SK-N-MC (cell line): ENCODE measurements around the gene NEXN.

Source experiments
- DNase-seq: peaks from one replicate; pipeline ENCODE4 v3.0.0-alpha.2; 2011; ENCODE audit warnings: low read depth, low spot score
- H3K27ac ChIP-seq: fragments of 200-600 bp; sonication (generic); 2 replicates; pipeline ENCODE4 v1.5.1; 2016; ENCODE audit warnings: mixed run types
- H3K36me3 ChIP-seq: fragments of 200-600 bp; sonication (generic); 2 replicates; pipeline ENCODE4 v1.6.1; 2017; ENCODE audit warnings: antibody characterized with exemption, low read length, mixed read lengths; ENCODE audit not compliant: insufficient read depth
- H3K4me3 ChIP-seq: fragments of 200-600 bp; sonication (generic); 2 replicates; pipeline ENCODE4 v1.5.1; 2016
- H3K9ac ChIP-seq: fragments of 200-600 bp; sonication (generic); 2 replicates; pipeline ENCODE4 v1.8.0; 2017; ENCODE audit warnings: mixed run types, mixed read lengths; ENCODE audit not compliant: insufficient read length
- H3K9me3 ChIP-seq: fragments of 200-600 bp; sonication (generic); 2 replicates; pipeline ENCODE4 v1.6.1; 2017; ENCODE audit warnings: low read depth, mild to moderate bottlenecking, antibody characterized with exemption, low read length, moderate library complexity, mixed read lengths
- EZH2 ChIP-seq: fragments of 200-600 bp; sonication (generic); IDR thresholded peaks from one replicate; pipeline ENCODE4 v1.6.1; 2017; ENCODE audit warnings: antibody characterized with exemption
- FOXP2 ChIP-seq: optimal IDR thresholded peaks from 2 replicates; pipeline ENCODE3; 2011; ENCODE audit warnings: mild to moderate bottlenecking, moderate library complexity; ENCODE audit not compliant: insufficient read depth; ENCODE audit errors: extremely low read length, control extremely low read depth
- POLR2AphosphoS5 ChIP-seq: IDR thresholded peaks from 2 replicates; pipeline ENCODE4 v1.6.1; 2012; ENCODE audit warnings: mild to moderate bottlenecking, low read depth, low read length, borderline replicate concordance

The NEXN gene

DNA sequence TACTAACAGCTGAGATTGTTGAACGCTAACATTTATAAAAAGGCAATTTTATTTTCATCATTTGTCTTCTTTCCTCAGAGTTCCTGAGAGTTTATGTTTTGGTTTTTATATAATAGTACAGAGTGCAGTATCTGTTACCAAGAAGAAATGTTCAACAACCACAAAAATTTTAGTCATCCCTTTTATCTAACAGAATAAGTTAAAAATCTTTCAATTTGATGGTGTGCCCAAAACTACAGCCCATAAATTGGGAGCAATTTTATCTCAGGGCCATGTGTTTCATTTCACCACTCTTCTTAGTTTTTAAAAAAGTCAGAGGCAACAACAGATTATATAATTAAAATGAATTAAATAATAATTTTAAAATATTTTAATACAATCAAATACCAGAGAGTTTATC is 37.1 kb downstream of the NEXN start:
- Histone ChIP-seq H3K27ac (peak overlapping the region; percentile 68), H3K9ac (peak overlapping the region; percentile 47), H3K9me3 (no peaks in the 10 kb centered on the region), H3K36me3 (no peaks in the 10 kb centered on the region), H3K4me3 (no peak overlapping the region)
- TF ChIP-seq FOXP2 (no peak), POLR2AphosphoS5 (no peak), EZH2 (no peak)
- no peak for DNase-seq

- H3K27ac ChIP-seq = no peak overlapping the region
- TF ChIP-seq EZH2 (no peak), POLR2AphosphoS5 (no peak), FOXP2 (no peak)
- no peaks in the 10 kb centered on the region for H3K9me3 ChIP-seq
- no peak overlapping the region for H3K4me3 ChIP-seq
- DNase-seq = no peak
- H3K36me3 ChIP-seq = no peaks in the 10 kb centered on the region
- H3K9ac ChIP-seq = no peak overlapping the region
Measured at GRCh38 chr1:77925956-77926355, 37.5 kb downstream of the NEXN start.

- Histone ChIP-seq H3K9ac (no peak overlapping the region), H3K4me3 (no peak overlapping the region), H3K36me3 (no peaks in the 10 kb centered on the region), H3K9me3 (no peaks in the 10 kb centered on the region), H3K27ac (no peak overlapping the region)
- TF ChIP-seq EZH2 = no peak
- no peak for TF ChIP-seq POLR2AphosphoS5
- TF ChIP-seq FOXP2 = no peak
- no peak for DNase-seq
Measured at GRCh38 chr1:77926561-77927357, 38.3 kb downstream of the NEXN start.

DNA sequence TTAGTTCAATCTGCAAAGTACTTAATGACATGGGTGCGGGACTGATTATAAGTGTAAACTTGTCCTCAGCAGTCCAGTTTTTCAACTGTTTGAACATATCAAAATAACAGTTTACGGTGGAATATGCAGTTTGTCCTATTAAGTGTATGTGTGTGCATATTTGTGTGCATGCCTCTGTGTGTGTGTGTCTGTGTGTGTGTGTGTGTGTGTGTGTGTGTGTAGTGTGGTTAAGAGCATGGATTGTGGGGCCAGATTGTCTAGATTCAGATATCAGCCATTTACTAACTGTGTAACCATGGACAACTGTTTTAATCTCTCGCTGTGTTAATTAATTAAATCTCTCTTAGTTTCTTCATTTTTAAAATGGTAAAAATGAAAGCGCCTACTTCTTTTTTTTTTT is 39.0 kb downstream of the NEXN start:
- TF ChIP-seq POLR2AphosphoS5 (no peak), EZH2 (no peak), FOXP2 (no peak)
- H3K36me3 ChIP-seq = no peaks in the 10 kb centered on the region
- H3K9me3 ChIP-seq = no peaks in the 10 kb centered on the region
- no peak overlapping the region for H3K27ac ChIP-seq
- no peak overlapping the region for H3K9ac ChIP-seq
- no peak overlapping the region for H3K4me3 ChIP-seq
- DNase-seq = no peak

- H3K36me3 ChIP-seq = no peaks in the 10 kb centered on the region
- no peak overlapping the region for H3K27ac ChIP-seq
- no peak overlapping the region for H3K4me3 ChIP-seq
- no peaks in the 10 kb centered on the region for H3K9me3 ChIP-seq
- no peak overlapping the region for H3K9ac ChIP-seq
- TF ChIP-seq FOXP2 (no peak), POLR2AphosphoS5 (no peak), EZH2 (no peak)
- DNase-seq = no peak
Measured at GRCh38 chr1:77929806-77930205, 41.4 kb downstream of the NEXN start.

GRCh38 chr1:77938651-77939050 is 50.2 kb downstream of the NEXN start:
- no peaks in the 10 kb centered on the region for H3K9me3 ChIP-seq
- peaks cover 31% of the 10 kb centered on the region for H3K36me3 ChIP-seq
- H3K9ac ChIP-seq = no peak overlapping the region
- H3K27ac ChIP-seq = no peak overlapping the region
- TF ChIP-seq POLR2AphosphoS5 = no peak
- no peak for TF ChIP-seq EZH2
- no peak for TF ChIP-seq FOXP2
- no peak overlapping the region for H3K4me3 ChIP-seq
- DNase-seq = no peak

DNA sequence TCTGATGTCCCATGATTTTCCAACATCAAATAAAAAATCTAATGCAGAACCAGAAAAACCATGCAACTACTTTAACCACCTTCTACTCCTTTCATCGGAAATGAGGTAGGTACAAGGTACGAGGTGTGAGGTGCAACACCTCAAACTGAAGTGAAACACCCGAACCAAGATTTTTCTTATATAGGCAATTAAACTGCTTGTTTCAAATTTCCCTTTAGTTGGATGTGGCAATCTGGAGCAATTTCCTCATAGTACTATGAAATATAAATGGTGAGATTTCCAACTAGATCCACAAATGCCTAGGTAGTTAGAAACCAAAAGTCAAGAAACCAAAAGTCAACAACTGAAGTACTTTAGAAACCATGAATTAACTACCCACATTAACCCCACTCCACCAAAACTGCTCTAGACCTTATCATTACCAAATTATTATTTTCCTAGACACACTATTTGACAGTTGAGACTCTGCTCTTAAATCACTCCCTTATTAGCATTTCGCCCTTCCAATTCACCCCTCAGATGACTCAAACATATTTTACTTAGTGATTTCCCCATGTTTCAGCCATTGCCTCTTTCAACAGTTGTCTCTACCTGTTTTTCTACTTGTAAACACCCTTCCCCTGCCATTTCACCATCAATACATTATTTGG is 52.6 kb downstream of the NEXN start:
- peak overlapping the region; percentile 30; the same call in 1 of the 2 replicates for H3K27ac ChIP-seq
- no peak overlapping the region for H3K9ac ChIP-seq
- H3K9me3 ChIP-seq = no peaks in the 10 kb centered on the region
- DNase-seq = no peak
- TF ChIP-seq FOXP2 (no peak), POLR2AphosphoS5 (no peak; the same call in 1 of the 2 replicates), EZH2 (no peak)
- H3K36me3 ChIP-seq = peaks cover 52% of the 10 kb centered on the region
- H3K4me3 ChIP-seq = no peak overlapping the region

DNA sequence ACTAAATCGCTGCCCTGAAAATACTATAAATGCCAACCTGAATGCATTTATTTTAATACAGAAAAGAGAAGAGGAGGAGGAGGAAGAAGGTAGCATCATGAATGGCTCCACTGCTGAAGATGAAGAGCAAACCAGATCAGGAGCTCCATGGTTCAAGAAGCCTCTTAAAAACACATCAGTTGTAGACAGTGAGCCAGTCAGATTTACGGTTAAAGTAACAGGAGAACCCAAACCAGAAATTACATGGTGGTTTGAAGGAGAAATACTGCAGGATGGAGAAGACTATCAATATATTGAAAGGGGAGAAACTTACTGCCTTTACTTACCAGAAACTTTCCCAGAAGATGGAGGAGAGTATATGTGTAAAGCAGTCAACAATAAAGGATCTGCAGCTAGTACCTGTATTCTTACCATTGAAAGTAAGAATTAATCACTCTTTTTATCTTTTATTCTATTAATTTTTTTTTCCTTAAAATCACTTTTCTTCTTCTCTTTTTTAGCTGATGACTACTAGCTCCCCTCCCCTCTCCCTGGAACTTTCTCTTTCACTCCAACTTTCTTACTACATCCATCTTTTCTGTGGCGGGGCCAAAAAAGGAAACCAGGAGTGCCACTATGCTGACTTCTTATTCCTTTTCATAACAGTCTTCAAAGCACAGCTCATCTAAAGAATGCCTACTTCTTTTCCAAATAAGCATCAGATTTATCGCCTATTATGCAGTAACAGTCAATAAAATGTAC is 54.1 kb downstream of the NEXN start:
- H3K4me3 ChIP-seq = no peak overlapping the region
- H3K9me3 ChIP-seq = no peaks in the 10 kb centered on the region
- no peak for DNase-seq
- H3K27ac ChIP-seq = no peak overlapping the region
- H3K9ac ChIP-seq = no peak overlapping the region
- TF ChIP-seq FOXP2 (no peak), EZH2 (no peak), POLR2AphosphoS5 (no peak)
- peaks cover 67% of the 10 kb centered on the region for H3K36me3 ChIP-seq
